K562 (cell line): ENCODE data around the gene ID1. TPM values are rescaled to one million over a fixed set of nuclear protein-coding genes. Genes with fewer than 3 reads are reported as not detected.
A peak's percentile ranks its signal among the peaks of the same experiment; 100 is the strongest.

Source experiments
- ARID1B ChIP-seq: fragments of 450-650 bp; IDR thresholded peaks from 2 replicates; pipeline ENCODE4 v1.6.1; 2016; ENCODE audit warnings: antibody characterized with exemption, mild to moderate bottlenecking, inconsistent platforms
- ATF1 ChIP-seq, 2 experiments: fragments of 450-650 bp in 1 of 2; IDR thresholded peaks; 2 replicates each; pipeline ENCODE4 v1.6.1; 2016; ENCODE audit warnings: missing compliant biosample characterization in 1 of 2, missing genetic modification characterization in 1 of 2
- CBFA2T3 ChIP-seq: fragments of 450-650 bp; IDR thresholded peaks from 2 replicates; pipeline ENCODE4 v1.6.1; 2017
- CREM ChIP-seq: IDR thresholded peaks from 2 replicates; pipeline ENCODE4 v1.6.1; 2014; ENCODE audit warnings: antibody characterized with exemption, low read depth
- DLX4 ChIP-seq: fragments of 250-450 bp; sonication (Bioruptor Pico); IDR thresholded peaks from 2 replicates; pipeline ENCODE4 v1.6.1; 2021; ENCODE audit warnings: mild to moderate bottlenecking
- DPF2 ChIP-seq: fragments of 450-650 bp; IDR thresholded peaks from 2 replicates; pipeline ENCODE4 v1.6.1; 2016
- EP300 ChIP-seq: IDR thresholded peaks from 2 replicates; pipeline ENCODE4 v1.6.1; 2012; ENCODE audit warnings: low read length, improper control_type of control experiment
- EP400 ChIP-seq: fragments of 450-650 bp; IDR thresholded peaks from 2 replicates; pipeline ENCODE4 v1.6.1; 2017; ENCODE audit warnings: antibody characterized with exemption, mild to moderate bottlenecking, moderate library complexity
- GABPB2 ChIP-seq: fragments of 250-450 bp; sonication (Bioruptor Pico); conservative IDR thresholded peaks from 2 replicates; pipeline ENCODE4 v1.5.1; 2021; ENCODE audit warnings: mild to moderate bottlenecking
- KDM1A ChIP-seq, 2 experiments: fragments of 450-650 bp; IDR thresholded peaks; 2 replicates each; pipeline ENCODE4 v1.6.1; 2016; ENCODE audit warnings: mild to moderate bottlenecking in 2 of 2
- MAFG ChIP-seq: fragments of 450-650 bp; conservative IDR thresholded peaks from 2 replicates; pipeline ENCODE4 v1.6.1; 2016; ENCODE audit warnings: missing genetic modification characterization, missing compliant biosample characterization
- MEF2A ChIP-seq: IDR thresholded peaks from 2 replicates; pipeline ENCODE4 v1.6.1; 2011; ENCODE audit warnings: low read depth, mild to moderate bottlenecking, low read length, moderate library complexity; ENCODE audit not compliant: control insufficient read depth
- NFE2 ChIP-seq: IDR thresholded peaks from 2 replicates; pipeline ENCODE4 v1.6.1; 2014; ENCODE audit warnings: antibody characterized with exemption, low read depth
- NR2C1 ChIP-seq, 2 experiments: fragments of 450-650 bp; IDR thresholded peaks; 2 replicates each; pipeline ENCODE4 v1.6.1; 2017; ENCODE audit warnings: mild to moderate bottlenecking in 2 of 2, antibody characterized with exemption in 1 of 2, inconsistent platforms in 1 of 2, missing compliant biosample characterization in 1 of 2, missing genetic modification characterization in 1 of 2
- SMARCC2 ChIP-seq: fragments of 450-650 bp; IDR thresholded peaks from 2 replicates; pipeline ENCODE4 v1.6.1; 2017; ENCODE audit warnings: antibody characterized with exemption, moderate library complexity, mild to moderate bottlenecking, low read depth
- SRSF9 ChIP-seq: fragments of 200-400 bp; formaldehyde crosslinking; IDR thresholded peaks from 2 replicates; pipeline ENCODE4 v1.6.1; 2017; ENCODE audit warnings: low read depth, low read length, borderline replicate concordance
- ZNF384 ChIP-seq: IDR thresholded peaks from 2 replicates; pipeline ENCODE4 v1.6.1; 2012; ENCODE audit warnings: low read depth, low read length, improper control_type of control experiment
- polyA plus RNA-seq, 8 experiments: library from polyadenylated mRNA; depleted of rRNA in 4 of 8; stranded (reverse) in 5 of 8; unstranded in 3 of 8; fragments of >200 nt; fragmentation: Nextera tagmentation in 2 of 8; fragmentation: Illumina TruSeq in 1 of 8; extraction: Ambion mirVana in 2 of 8; extraction: Trizol in 1 of 8; gene quantifications; 2 replicates each; pipeline versions ENCODE4 v1.2.1 to v1.2.3, GENCODE V29; 2011 to 2014; ENCODE audit warnings: inconsistent platforms in 1 of 8, missing spikeins in 1 of 8
- total RNA-seq, 7 experiments: library from RNA; depleted of rRNA in 6 of 7; stranded (reverse); fragments of >200 nt in 6 of 7; fragmentation: Illumina TruSeq in 2 of 7; extraction: Trizol in 2 of 7; gene quantifications; 2 replicates each; pipeline versions ENCODE4 v1.2.1 to v1.2.3, GENCODE V29; 2011 to 2021; ENCODE audit warnings: low replicate concordance in 1 of 7
- TF ChIP-seq, protein P1 (sequence below): sonication (generic); formaldehyde crosslinking; IDR thresholded peaks from 2 replicates; pipeline ENCODE4 v1.8.1; 2023; ENCODE audit warnings: mild to moderate bottlenecking, missing genetic modification reagents
- TF ChIP-seq, protein P2 (sequence below): fragments of 450-650 bp; IDR thresholded peaks from 2 replicates; pipeline ENCODE4 v1.6.1; 2018; ENCODE audit not compliant: partially characterized antibody

Gene ID1
- total and polyA plus RNA-seq, 9 of the 15 experiments (the other 6 are each of a cell fraction or from before 2014, with no cell fraction given) = 1.4 to 358 (median 65.0) TPM

DNA sequence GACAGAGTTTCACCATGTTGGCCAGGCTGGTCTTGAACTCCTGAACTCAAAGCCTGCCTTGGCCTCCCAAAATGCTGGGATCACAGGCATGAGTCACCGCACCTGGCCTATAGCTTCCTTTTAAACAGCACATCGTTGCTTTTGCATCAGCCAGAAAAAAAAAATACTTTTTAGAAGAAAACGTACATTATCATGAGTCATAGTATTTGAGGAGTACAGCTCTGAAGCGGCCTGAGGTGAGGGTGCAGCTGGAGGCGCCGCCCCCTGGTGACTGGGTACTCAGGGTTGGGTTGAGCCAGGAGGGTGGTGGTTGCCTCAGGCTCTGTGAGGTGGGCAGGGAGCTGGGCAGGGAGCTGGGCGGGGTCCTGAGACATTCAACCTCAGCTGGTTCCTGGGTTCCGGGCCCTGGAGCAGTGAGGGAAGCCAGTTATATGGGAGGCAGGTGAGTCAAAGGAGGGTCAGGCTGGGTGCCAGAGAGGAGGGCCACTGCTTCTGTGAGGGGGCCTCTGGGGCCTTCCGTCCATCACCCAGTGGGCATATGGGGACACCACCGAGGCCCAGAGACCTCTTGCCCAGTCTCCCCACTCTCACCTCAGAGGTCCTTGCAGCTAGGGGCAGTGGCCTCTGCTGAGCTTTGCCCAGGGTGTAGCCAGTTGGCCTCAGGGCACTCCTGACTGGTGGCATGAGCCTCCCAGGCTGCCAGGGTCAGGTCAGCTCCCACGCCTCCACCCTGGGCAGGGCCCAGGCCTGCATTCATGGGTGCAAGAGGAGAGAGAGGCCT, 11.7 kb upstream of the ID1 start (continued):
- TF ChIP-seq ATF1 (CRISPR knock-in tag; IDR thresholded peaks at IDR 0.05) = no peak
- TF ChIP-seq ATF1 (tag; IDR thresholded peaks at IDR 0.05) = peak; percentile 17; the same call in 1 of the 2 replicates
- TF ChIP-seq CREM = no peak
- peak in 1 of 2 experiments; percentile 42; a peak in 1 of 4 replicates for TF ChIP-seq KDM1A (IDR thresholded peaks at IDR 0.05)
- no peak for TF ChIP-seq MEF2A
- peak; percentile 38; the same call in 1 of the 2 replicates for TF ChIP-seq SMARCC2
- peak; percentile 51; the same call in 1 of the 2 replicates for TF ChIP-seq EP400
- TF ChIP-seq SRSF9 = no peak
- peak; percentile 42 for TF ChIP-seq EP300
- TF ChIP-seq NR2C1 (IDR thresholded peaks at IDR 0.05) = no peak
- no peak for TF ChIP-seq NR2C1 (tag; IDR thresholded peaks at IDR 0.05)
- no peak for TF ChIP-seq GABPB2 (CRISPR knock-in tag)
- TF ChIP-seq ARID1B = peak; percentile 69
- TF ChIP-seq DLX4 (CRISPR knock-in tag) = no peak
- TF ChIP-seq NFE2 = peak; percentile 54; the same call in 1 of the 2 replicates
- TF ChIP-seq, protein P1, sequence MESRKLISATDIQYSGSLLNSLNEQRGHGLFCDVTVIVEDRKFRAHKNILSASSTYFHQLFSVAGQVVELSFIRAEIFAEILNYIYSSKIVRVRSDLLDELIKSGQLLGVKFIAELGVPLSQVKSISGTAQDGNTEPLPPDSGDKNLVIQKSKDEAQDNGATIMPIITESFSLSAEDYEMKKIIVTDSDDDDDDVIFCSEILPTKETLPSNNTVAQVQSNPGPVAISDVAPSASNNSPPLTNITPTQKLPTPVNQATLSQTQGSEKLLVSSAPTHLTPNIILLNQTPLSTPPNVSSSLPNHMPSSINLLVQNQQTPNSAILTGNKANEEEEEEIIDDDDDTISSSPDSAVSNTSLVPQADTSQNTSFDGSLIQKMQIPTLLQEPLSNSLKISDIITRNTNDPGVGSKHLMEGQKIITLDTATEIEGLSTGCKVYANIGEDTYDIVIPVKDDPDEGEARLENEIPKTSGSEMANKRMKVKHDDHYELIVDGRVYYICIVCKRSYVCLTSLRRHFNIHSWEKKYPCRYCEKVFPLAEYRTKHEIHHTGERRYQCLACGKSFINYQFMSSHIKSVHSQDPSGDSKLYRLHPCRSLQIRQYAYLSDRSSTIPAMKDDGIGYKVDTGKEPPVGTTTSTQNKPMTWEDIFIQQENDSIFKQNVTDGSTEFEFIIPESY (CRISPR knock-in tag) = peak; percentile 8; the same call in 1 of the 2 replicates
- 0 out of 2 replicates have a peak, but pooled peaks have one; percentile 19 for TF ChIP-seq MAFG (tag)
- peak; percentile 35; the same call in 1 of the 2 replicates for TF ChIP-seq CBFA2T3
- peak; percentile 84 for TF ChIP-seq DPF2
- TF ChIP-seq, protein P2, sequence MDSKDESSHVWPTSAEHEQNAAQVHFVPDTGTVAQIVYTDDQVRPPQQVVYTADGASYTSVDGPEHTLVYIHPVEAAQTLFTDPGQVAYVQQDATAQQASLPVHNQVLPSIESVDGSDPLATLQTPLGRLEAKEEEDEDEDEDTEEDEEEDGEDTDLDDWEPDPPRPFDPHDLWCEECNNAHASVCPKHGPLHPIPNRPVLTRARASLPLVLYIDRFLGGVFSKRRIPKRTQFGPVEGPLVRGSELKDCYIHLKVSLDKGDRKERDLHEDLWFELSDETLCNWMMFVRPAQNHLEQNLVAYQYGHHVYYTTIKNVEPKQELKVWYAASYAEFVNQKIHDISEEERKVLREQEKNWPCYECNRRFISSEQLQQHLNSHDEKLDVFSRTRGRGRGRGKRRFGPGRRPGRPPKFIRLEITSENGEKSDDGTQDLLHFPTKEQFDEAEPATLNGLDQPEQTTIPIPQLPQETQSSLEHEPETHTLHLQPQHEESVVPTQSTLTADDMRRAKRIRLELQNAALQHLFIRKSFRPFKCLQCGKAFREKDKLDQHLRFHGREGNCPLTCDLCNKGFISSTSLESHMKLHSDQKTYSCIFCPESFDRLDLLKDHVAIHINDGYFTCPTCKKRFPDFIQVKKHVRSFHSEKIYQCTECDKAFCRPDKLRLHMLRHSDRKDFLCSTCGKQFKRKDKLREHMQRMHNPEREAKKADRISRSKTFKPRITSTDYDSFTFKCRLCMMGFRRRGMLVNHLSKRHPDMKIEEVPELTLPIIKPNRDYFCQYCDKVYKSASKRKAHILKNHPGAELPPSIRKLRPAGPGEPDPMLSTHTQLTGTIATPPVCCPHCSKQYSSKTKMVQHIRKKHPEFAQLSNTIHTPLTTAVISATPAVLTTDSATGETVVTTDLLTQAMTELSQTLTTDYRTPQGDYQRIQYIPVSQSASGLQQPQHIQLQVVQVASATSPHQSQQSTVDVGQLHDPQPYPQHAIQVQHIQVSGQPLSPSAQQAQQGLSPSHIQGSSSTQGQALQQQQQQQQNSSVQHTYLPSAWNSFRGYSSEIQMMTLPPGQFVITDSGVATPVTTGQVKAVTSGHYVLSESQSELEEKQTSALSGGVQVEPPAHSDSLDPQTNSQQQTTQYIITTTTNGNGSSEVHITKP = no peak
- peak; percentile 88 for TF ChIP-seq ZNF384
